GM19240 (cell line): ENCODE results near the gene PTHLH.

ENCODE experiments used
- DNase-seq: peaks from one replicate; pipeline ENCODE4 v3.0.0; 2011; ENCODE audit warnings: low spot score; ENCODE audit not compliant: insufficient read length

Gene PTHLH

GRCh38 chr12:27972721-27973120 is at the start of gene PTHLH:
TSS of gene PTHLH (minus strand) at chr12:27972733. CDS start at chr12:27969494, 3,239 bp downstream.
- DNase-seq = no peak

GRCh38 chr12:28021704-28022103 is 49.2 kb upstream of the PTHLH start:
- no peak for DNase-seq

- DNase-seq = no peak
These were observed 45.3 kb upstream of the PTHLH start for GRCh38 chr12:28017873-28018255.

- DNase-seq = no peak
These were observed 44.8 kb upstream of the PTHLH start for GRCh38 chr12:28017126-28017872.

- no peak for DNase-seq
These were observed 42.6 kb upstream of the PTHLH start for GRCh38 chr12:28015165-28015564.

- DNase-seq = no peak
These were observed 41.7 kb upstream of the PTHLH start for GRCh38 chr12:28014196-28014595.

- DNase-seq = no peak
These were observed 39.9 kb upstream of the PTHLH start for GRCh38 chr12:28012333-28012918.

- DNase-seq = no peak
These were observed 37.5 kb upstream of the PTHLH start for GRCh38 chr12:28010036-28010435.

GRCh38 chr12:27999970-28000369 is 27.4 kb upstream of the PTHLH start:
- DNase-seq = no peak

GRCh38 chr12:27999521-27999920 is 27.0 kb upstream of the PTHLH start:
- no peak for DNase-seq

GRCh38 chr12:27998658-27999057 is 26.1 kb upstream of the PTHLH start:
- DNase-seq = no peak

GRCh38 chr12:27998170-27998569 is 25.6 kb upstream of the PTHLH start:
- DNase-seq = no peak

- no peak for DNase-seq
These were observed 24.2 kb upstream of the PTHLH start for GRCh38 chr12:27996761-27997160.

- DNase-seq = no peak
These were observed 22.9 kb upstream of the PTHLH start for GRCh38 chr12:27995406-27995805.

GRCh38 chr12:27988594-27989233 is 16.2 kb upstream of the PTHLH start:
- no peak for DNase-seq

GRCh38 chr12:27987331-27987730 is 14.8 kb upstream of the PTHLH start:
- no peak for DNase-seq

GRCh38 chr12:27984275-27984674 is 11.7 kb upstream of the PTHLH start:
- DNase-seq = no peak

- DNase-seq = no peak
These were observed 10.4 kb upstream of the PTHLH start for GRCh38 chr12:27982951-27983350.

GRCh38 chr12:27982385-27982784 is 9.9 kb upstream of the PTHLH start:
- DNase-seq = no peak

- DNase-seq = no peak
These were observed 9.3 kb upstream of the PTHLH start for GRCh38 chr12:27981874-27982273.

GRCh38 chr12:27979145-27979544 is 6.6 kb upstream of the PTHLH start:
- no peak for DNase-seq

GRCh38 chr12:27975222-27976136 is 2.9 kb upstream of the PTHLH start:
- no peak for DNase-seq
